A549 (cell line): ENCODE data around the gene CHP2.

Experiments used
- EP300 ChIP-seq, 2 experiments: fragments of >200 bp; sonication (Bioruptor Twin); formaldehyde crosslinking; IDR thresholded peaks; 2 replicates in 1 of 2; 3 replicates in 1 of 2; pipeline ENCODE4 v1.6.1; 2016 to 2017
- HDAC2 ChIP-seq: fragments of 200-600 bp; sonication (generic); IDR thresholded peaks from 2 replicates; pipeline ENCODE4 v1.6.1; 2016
- KDM5A ChIP-seq: fragments of 200-600 bp; sonication (generic); IDR thresholded peaks from 2 replicates; pipeline ENCODE4 v1.6.1; 2016; ENCODE audit warnings: antibody characterized with exemption, mild to moderate bottlenecking
- POLR2AphosphoS2 ChIP-seq: conservative IDR thresholded peaks from 2 replicates; pipeline ENCODE4 v1.6.1; 2012; ENCODE audit warnings: low read length, improper control_type of control experiment, inconsistent platforms
- TF ChIP-seq, protein P1 (sequence below): fragments of >200 bp; sonication (Bioruptor Twin); formaldehyde crosslinking; IDR thresholded peaks from 3 replicates; pipeline ENCODE4 v1.5.1; 2016
- TF ChIP-seq, protein P2 (sequence below): fragments of 450-650 bp; IDR thresholded peaks from 2 replicates; pipeline ENCODE4 v1.6.1; 2014; ENCODE audit warnings: antibody characterized with exemption

GRCh38 chr16:23803591-23804123 lies 48.8 kb downstream of the CHP2 start:
- TF ChIP-seq, protein P1, sequence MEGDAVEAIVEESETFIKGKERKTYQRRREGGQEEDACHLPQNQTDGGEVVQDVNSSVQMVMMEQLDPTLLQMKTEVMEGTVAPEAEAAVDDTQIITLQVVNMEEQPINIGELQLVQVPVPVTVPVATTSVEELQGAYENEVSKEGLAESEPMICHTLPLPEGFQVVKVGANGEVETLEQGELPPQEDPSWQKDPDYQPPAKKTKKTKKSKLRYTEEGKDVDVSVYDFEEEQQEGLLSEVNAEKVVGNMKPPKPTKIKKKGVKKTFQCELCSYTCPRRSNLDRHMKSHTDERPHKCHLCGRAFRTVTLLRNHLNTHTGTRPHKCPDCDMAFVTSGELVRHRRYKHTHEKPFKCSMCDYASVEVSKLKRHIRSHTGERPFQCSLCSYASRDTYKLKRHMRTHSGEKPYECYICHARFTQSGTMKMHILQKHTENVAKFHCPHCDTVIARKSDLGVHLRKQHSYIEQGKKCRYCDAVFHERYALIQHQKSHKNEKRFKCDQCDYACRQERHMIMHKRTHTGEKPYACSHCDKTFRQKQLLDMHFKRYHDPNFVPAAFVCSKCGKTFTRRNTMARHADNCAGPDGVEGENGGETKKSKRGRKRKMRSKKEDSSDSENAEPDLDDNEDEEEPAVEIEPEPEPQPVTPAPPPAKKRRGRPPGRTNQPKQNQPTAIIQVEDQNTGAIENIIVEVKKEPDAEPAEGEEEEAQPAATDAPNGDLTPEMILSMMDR, result peak; percentile 52
- TF ChIP-seq POLR2AphosphoS2 (no peak), HDAC2 (no peak), KDM5A (no peak), EP300 (IDR thresholded peaks at IDR 0.05) (no peak)
- TF ChIP-seq, protein P2, sequence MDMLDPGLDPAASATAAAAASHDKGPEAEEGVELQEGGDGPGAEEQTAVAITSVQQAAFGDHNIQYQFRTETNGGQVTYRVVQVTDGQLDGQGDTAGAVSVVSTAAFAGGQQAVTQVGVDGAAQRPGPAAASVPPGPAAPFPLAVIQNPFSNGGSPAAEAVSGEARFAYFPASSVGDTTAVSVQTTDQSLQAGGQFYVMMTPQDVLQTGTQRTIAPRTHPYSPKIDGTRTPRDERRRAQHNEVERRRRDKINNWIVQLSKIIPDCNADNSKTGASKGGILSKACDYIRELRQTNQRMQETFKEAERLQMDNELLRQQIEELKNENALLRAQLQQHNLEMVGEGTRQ, result no peak
